ENCODE data around the gene MET.
"Not testable (repeated sequence)": the region's sequence is repeated elsewhere in the genome, so short reads cannot be mapped to it uniquely, and the experiment has no call there.

MET gene

GRCh38 chr7:116698930-116699721, 27.1 kb downstream of the MET start:
- DNase-seq (ENCODE audit: low read depth in 2 of 2) = no peak

- DNase-seq (ENCODE audit: low read depth in 2 of 2) = no peak
Observed at GRCh38 chr7:116699722-116700120, 27.7 kb downstream of the MET start.

DNA sequence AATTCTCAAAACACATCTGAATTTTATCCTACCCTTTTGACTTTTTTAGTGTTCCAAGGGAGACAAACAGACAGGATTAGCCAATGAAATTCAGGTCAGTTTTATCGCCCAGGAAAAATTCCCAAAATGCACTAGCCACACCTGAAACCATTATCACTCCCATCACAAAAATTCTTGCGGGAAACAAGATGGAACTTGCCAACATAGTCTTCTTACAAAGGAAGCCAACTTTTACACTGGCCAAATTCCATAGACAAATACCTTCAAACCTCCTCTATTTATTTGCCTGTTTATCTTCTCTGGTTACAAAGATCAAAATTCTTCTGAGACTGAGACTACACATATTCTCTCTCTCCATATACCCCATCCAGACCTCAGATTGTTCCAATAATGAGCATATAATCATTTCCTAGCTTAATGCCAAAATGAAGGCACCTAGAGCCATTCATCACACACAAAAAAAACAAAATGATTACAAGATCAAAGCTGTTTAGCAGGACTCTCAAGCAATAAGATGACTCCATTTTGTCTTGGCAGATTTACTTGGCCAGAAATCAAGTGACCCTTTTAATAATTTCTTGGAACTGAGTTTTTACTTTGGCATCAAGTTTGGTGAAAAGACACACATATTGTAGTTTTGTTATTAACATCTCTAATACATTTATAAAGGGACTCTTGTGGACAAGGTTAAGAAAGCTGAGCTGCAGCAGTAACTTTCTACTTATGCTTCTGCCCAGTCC, 30.2 kb downstream of the MET start:
- no peak for DNase-seq (ENCODE audit: low read depth in 2 of 2)

- DNase-seq (ENCODE audit: low read depth in 2 of 2) = no peak
Observed at GRCh38 chr7:116704650-116705228, 32.7 kb downstream of the MET start.

- no peak for DNase-seq (ENCODE audit: low read depth in 2 of 2)
Observed at GRCh38 chr7:116705419-116705818, 33.4 kb downstream of the MET start.

DNA sequence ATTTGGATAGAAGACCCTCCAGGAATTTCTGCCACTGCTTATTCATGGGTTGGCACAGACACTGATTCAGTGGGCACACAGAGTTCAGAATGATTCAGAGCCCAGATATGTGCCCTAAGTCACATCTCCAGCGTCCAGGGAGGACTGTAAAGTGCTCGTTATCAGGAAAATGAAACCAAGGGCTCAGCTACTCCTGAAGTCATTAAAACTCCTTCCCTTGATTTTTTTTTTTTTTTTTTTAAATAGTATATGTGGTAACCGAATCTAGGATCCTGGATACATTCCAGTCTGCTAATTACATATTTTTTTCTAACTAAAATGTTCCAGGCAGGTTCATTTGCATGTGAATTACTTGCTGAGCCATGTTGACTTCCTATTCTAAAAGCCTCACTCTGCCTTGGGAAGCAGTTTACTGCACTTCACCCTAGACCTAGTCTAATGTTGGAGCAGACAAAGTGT, 34.7 kb downstream of the MET start:
- DNase-seq (ENCODE audit: low read depth in 2 of 2) = no peak

- no peak for DNase-seq (ENCODE audit: low read depth in 2 of 2)
Observed at GRCh38 chr7:116707289-116707688, 35.3 kb downstream of the MET start.

DNA sequence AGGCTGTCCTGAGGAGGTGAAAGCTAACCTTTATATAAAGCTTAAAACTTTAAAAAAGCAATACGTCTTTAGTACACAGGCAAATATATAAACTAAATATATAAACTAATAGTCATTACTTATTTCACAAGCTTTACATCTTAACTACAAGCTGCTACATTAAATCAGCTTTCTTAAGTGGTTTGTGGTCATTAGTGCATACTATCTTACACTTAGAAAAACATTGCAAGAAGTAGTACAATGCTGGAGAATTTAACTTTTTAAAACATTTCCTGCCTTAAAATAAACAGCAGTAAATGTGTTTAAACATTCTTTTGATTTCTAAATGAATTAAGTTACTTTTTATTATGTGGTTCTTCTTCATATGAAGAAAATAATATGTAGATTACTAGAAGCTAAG, 36.3 kb downstream of the MET start:
- no peak for DNase-seq (ENCODE audit: low read depth in 2 of 2)

- DNase-seq (ENCODE audit: low read depth in 2 of 2) = no peak
Observed at GRCh38 chr7:116708861-116709260, 36.9 kb downstream of the MET start.

- DNase-seq (ENCODE audit: low read depth in 2 of 2) = no peak
Observed at GRCh38 chr7:116709336-116709735, 37.3 kb downstream of the MET start.

DNA sequence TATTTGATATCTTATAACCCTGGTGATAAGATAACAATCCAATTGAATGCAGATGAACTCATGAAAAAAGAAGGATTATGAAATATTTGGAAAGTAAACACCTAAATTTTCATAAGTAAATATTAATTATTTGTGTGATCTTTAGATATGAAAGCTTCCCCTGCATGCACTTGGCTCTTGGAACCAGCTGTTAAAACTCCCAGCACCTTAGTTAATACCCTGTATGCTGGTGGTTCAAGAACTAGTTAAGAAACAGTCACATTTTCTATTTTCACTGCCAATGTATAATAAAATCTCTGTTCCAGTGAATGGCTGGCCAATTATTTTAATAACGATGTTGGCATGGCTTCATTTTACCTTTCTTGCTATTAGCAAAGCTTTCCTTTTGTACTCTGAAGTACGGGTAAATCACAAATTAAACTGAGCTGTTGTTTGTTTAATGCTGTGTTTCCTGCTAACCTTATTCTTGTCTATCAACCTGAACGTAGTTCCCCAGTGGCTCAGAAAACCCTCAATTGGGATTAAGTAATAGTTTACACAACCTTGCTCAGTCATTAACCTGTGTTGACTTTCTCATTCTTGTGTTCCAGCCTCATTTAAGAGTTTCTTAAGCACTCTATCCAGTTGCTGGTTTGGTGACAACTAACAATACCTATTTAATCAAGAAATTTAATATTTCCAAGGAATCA, 38.9 kb downstream of the MET start:
- no peak for DNase-seq (ENCODE audit: low read depth in 2 of 2)

DNA sequence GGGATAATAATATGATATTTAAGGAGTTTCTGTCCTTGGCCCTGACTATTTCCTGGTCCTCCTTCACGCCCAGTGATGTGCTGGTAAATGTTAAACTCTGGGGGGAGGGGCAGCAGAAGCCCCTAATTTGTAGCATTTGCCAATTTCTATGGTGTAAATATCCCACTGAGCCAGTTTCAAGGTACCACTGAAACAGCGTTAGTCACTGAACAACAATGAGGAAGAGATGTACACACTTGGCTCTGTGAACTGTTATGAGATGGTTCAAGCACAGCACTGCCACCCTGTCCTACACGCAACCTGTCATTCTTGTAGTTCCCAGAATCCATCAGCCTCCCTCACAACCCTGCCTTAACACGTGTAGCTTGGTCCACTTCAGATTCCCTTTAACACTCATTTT, 39.8 kb downstream of the MET start:
- DNase-seq (ENCODE audit: low read depth in 2 of 2) = no peak

DNA sequence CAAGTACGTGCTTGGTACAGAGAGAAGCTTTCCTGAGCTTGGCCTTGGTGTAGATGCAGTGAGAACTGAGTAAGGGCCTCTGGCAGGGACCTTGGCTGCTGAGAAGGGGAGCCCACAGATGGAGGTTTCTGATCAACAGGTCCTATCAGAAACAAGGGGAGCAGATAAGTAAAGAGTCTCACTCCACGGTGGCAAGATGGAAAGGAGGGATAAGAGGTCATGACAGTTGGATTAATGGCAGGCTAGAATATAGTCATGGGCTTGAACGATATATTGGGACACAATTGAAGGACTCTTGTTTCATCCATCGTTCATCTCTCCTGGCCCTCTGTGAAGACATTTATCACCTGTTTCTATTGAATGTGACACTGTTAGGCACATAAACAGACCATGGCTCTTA, 41.5 kb downstream of the MET start:
- no peak for DNase-seq (ENCODE audit: low read depth in 2 of 2)

DNA sequence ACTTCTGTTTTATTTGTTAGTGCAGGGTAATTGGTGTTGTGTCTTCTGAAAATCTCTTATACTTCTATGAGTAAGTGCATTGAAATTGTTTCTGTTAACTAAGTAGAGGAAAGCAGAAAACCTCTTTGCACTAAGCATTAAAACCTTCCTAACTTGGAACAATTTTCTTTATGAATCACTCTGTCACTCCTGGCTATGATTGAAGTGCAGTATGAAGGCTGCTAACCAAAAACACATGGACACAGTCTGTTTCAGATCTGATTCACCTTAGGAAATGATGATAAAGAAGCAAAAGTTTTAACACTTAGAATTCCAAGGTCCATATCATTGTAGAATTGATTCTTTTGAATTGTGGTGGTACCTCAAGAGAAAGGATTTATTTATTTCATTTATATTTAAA, 41.9 kb downstream of the MET start:
- no peak for DNase-seq (ENCODE audit: low read depth in 2 of 2)

DNA sequence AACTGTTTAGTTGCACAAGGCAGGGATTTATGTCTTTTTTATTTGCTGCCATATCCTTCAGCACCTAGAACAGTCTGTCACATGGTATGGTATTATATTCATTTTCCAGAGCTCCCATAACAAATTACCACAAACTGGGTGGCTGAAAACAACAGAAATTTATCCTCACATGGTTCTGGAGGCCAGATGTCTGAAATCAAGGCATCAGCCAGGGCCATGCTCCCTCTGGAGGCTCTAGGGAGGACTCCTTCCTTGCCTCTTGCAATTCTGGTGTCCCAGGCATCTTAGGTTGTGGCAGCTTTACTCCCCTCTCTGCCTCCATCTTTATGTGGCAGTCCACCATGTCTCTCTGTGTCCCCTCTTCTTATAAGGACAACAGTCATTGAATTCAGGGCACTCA, 43.1 kb downstream of the MET start:
- no peak for DNase-seq (ENCODE audit: low read depth in 2 of 2)

- no peak for DNase-seq (ENCODE audit: low read depth in 2 of 2)
Observed at GRCh38 chr7:116717137-116717536, 45.1 kb downstream of the MET start.

- not testable (repeated sequence) for DNase-seq (ENCODE audit: low read depth in 2 of 2)
Observed at GRCh38 chr7:116723959-116724529, 52.0 kb downstream of the MET start.

DNA sequence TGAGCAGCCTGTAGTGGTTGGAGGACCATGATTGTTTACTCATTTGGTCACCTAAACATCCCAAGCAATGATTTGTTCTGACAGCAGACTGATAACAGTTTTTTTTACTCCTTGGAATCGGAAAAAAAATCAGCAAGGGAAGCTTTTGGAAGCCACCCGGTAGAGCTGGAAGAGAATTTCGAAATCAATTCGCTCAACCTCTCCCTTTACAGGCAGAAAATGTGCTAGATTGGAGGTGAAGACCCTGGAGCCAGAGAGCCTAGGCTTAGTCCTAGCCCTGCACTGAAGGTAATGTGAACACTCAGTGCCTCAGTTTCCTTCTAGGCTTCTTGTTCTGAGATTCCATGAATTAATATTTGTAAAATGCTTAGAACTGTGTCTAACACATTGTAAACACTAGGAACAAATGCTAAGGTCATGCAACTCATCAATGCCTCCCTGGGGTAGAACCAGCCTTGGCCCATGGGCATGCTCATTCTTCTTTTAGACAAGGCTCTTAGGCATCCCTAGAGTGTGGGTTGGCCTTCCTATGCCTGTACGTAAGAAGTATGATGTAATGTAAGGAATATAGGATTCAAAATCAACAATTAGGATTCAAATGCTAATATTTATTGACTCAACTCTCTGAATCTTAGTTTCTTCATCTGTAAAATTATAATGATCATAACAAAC, 52.7 kb downstream of the MET start:
- no peak for DNase-seq (ENCODE audit: low read depth in 2 of 2)

- DNase-seq (ENCODE audit: low read depth in 2 of 2) = no peak
Observed at GRCh38 chr7:116726149-116726548, 54.2 kb downstream of the MET start.

- DNase-seq (ENCODE audit: low read depth in 2 of 2) = no peak
Observed at GRCh38 chr7:116726713-116727431, 54.9 kb downstream of the MET start.
